Measurements from ENCODE around the gene PTAR1.
A peak's percentile ranks its signal among the peaks of the same experiment; 100 is the strongest.
"Not testable (repeated sequence)": the region's sequence is repeated elsewhere in the genome, so short reads cannot be mapped to it uniquely, and the experiment has no call there.

The PTAR1 gene

GRCh38 chr9:69759421-69760277 lies at the start of gene PTAR1:
TSS of gene PTAR1 (minus strand) at chr9:69760011. CDS start at chr9:69759938, 73 bp downstream.
- DNase-seq (ENCODE audit: insufficient read length, low spot score) (peak; percentile 37), FAIRE-seq (no peak)
- TF ChIP-seq CTCF (IDR thresholded peaks at IDR 0.05; ENCODE audit: insufficient read depth, missing control alignments) = no peak

- FAIRE-seq = no peak
- TF ChIP-seq CTCF (IDR thresholded peaks at IDR 0.05; ENCODE audit: insufficient read depth, missing control alignments) = no peak
- DNase-seq (ENCODE audit: insufficient read length, low spot score) = no peak
Measured at GRCh38 chr9:69809304-69809863, 49.6 kb upstream of the PTAR1 start.

- TF ChIP-seq CTCF (IDR thresholded peaks at IDR 0.05; ENCODE audit: insufficient read depth, missing control alignments) = no peak
- FAIRE-seq = no peak
Measured at GRCh38 chr9:69806627-69807026, 46.8 kb upstream of the PTAR1 start.

GRCh38 chr9:69805962-69806515 lies 46.2 kb upstream of the PTAR1 start:
- FAIRE-seq = no peak
- TF ChIP-seq CTCF (IDR thresholded peaks at IDR 0.05; ENCODE audit: insufficient read depth, missing control alignments) = no peak
- no peak for DNase-seq (ENCODE audit: insufficient read length, low spot score)

More at GRCh38 chr9:69806627-69807026, 46.8 kb upstream of the PTAR1 start:
- DNase-seq (ENCODE audit: insufficient read length, low spot score) = no peak

- no peak for DNase-seq (ENCODE audit: insufficient read length, low spot score)
- no peak for TF ChIP-seq CTCF (IDR thresholded peaks at IDR 0.05; ENCODE audit: insufficient read depth, missing control alignments)
- no peak for FAIRE-seq
Measured at GRCh38 chr9:69801989-69802388, 42.2 kb upstream of the PTAR1 start.

GRCh38 chr9:69800027-69800426 lies 40.2 kb upstream of the PTAR1 start:
- DNase-seq (ENCODE audit: insufficient read length, low spot score); FAIRE-seq: not testable (repeated sequence)

GRCh38 chr9:69799521-69799920 lies 39.7 kb upstream of the PTAR1 start:
- not testable (repeated sequence) for DNase-seq (ENCODE audit: insufficient read length, low spot score); FAIRE-seq

- FAIRE-seq (peak; percentile 6), DNase-seq (ENCODE audit: insufficient read length, low spot score) (no peak)
- TF ChIP-seq CTCF (IDR thresholded peaks at IDR 0.05; ENCODE audit: insufficient read depth, missing control alignments) = no peak
Measured at GRCh38 chr9:69798744-69799143, 38.9 kb upstream of the PTAR1 start.

Measured in D721Med (cell line).